Stomach (tissue), 9 donors: ENCODE measurements around the gene KIF21A. TPM values are rescaled to one million over a fixed set of nuclear protein-coding genes. Genes with fewer than 3 reads are reported as not detected.

Source experiments
- DNase-seq, 2 donors: peaks; one replicate each; pipeline versions ENCODE4 v3.0.0 to v3.0.0-alpha.2; 2013 to 2019
- H3K27ac ChIP-seq, 5 donors: fragments of 200-600 bp in 4 of 5; sonication (generic) in 4 of 5; one replicate each; pipeline ENCODE4 v1.5.1; 2013 to 2019; ENCODE audit warnings: mild to moderate bottlenecking in 1 of 5, moderate library complexity in 1 of 5
- H3K27me3 ChIP-seq, 3 donors: fragments of 200-600 bp; sonication (generic); one replicate each; pipeline ENCODE4 v1.5.1; 2017 to 2019; ENCODE audit warnings: mixed run types in 1 of 3
- H3K36me3 ChIP-seq, 4 donors: fragments of 200-600 bp; sonication (generic); 1 replicate in 3 of 4; 2 replicates in 1 of 4; pipeline ENCODE4 v1.5.1; 2016 to 2019
- H3K4me1 ChIP-seq, 4 donors: fragments of 200-600 bp; sonication (generic); one replicate each; pipeline ENCODE4 v1.5.1; 2016 to 2019
- H3K4me3 ChIP-seq, 4 donors: fragments of 200-600 bp; sonication (generic) in 3 of 4; one replicate each; pipeline ENCODE4 v1.5.1; 2016 to 2019; ENCODE audit warnings: mild to moderate bottlenecking in 1 of 4
- H3K9me3 ChIP-seq, 4 donors: fragments of 200-600 bp; sonication (generic); one replicate each; pipeline ENCODE4 v1.5.1; 2016 to 2019
- EP300 ChIP-seq: sonication (generic); formaldehyde crosslinking; IDR thresholded peaks from one replicate; pipeline ENCODE4 v1.6.1; 2017; ENCODE audit warnings: antibody characterized with exemption
- POLR2A ChIP-seq, 4 donors: fragments of 450-650 bp; IDR thresholded peaks; one replicate each; pipeline ENCODE4 v1.6.1; 2016; ENCODE audit warnings: antibody characterized with exemption in 4 of 4, control low read depth in 2 of 4, mild to moderate bottlenecking in 1 of 4, moderate library complexity in 1 of 4
- POLR2AphosphoS5 ChIP-seq, 3 donors: sonication (generic); formaldehyde crosslinking; IDR thresholded peaks; one replicate each; pipeline ENCODE4 v1.6.1; 2016; ENCODE audit warnings: antibody characterized with exemption in 3 of 3
- WGBS, 5 donors: extraction: QIAGEN DNeasy Blood & Tissue Kit in 3 of 5; methylation state at CpG; one replicate each; pipeline versions ENCODE4 v1.1.5 to v1.1.7; 2013 to 2018; 5-methylcytosine and 5-hydroxymethylcytosine counted together
- intact Hi-C: fragments of 100-400 bp; cut with DNase I; formaldehyde crosslinking; loops from one replicate; pipeline ENCODE4 v1.15.1; 2023; ENCODE audit warnings: low total_unique reads
- polyA plus RNA-seq, 3 donors: library from polyadenylated mRNA; stranded (reverse); fragments of 200-250 nt; gene quantifications; one replicate each; pipeline ENCODE4 v1.2.3, GENCODE V29; 2013
- total RNA-seq, 5 donors: library from RNA; depleted of rRNA; stranded (reverse); fragments of >200 nt; gene quantifications; one replicate each; pipeline versions ENCODE4 v1.1.0 to v1.2.3, GENCODE V29; 2014 to 2016
- TF ChIP-seq, protein P1 (sequence below), 7 experiments: fragments of 450-650 bp in 4 of 7; fragments of 200-600 bp in 3 of 7; sonication (generic) in 3 of 7; IDR thresholded peaks; one replicate each; pipeline ENCODE4 v1.5.1; 2016 to 2019; ENCODE audit warnings: antibody characterized with exemption in 7 of 7, control low read depth in 2 of 7, mild to moderate bottlenecking in 1 of 7
- donor health status: healthy with polysubstance abuse.
- donor health status: Bipolar disorder and iron deficiency.
- donor health status: healthy.

KIF21A gene
- total and polyA plus RNA-seq, 8 donors = 4.9 to 45.9 (median 16.7) TPM

DNA sequence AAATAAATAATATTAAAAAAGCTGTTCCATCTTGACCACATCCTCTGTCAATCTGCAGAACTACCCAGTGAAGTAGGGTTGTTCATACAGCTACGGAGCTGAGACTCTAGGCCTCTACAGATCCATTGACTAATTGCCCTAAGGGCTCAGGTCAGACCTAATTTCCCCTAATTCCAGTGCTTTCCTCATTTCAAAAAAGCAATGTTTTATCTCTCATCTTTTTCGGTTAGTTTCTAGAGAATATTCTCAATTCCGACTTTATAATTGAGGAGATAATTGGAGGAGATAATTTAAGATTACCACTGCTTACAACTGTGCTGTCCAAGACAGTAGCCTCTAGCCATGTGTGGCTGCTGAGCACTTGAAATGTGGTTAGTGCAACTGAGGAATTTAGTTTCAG, 167.1 kb downstream of the KIF21A start:
- WGBS, 5 donors = 78 to 85% (median 82%) methylated on average over 3 of the region's 3 CpGs

DNA sequence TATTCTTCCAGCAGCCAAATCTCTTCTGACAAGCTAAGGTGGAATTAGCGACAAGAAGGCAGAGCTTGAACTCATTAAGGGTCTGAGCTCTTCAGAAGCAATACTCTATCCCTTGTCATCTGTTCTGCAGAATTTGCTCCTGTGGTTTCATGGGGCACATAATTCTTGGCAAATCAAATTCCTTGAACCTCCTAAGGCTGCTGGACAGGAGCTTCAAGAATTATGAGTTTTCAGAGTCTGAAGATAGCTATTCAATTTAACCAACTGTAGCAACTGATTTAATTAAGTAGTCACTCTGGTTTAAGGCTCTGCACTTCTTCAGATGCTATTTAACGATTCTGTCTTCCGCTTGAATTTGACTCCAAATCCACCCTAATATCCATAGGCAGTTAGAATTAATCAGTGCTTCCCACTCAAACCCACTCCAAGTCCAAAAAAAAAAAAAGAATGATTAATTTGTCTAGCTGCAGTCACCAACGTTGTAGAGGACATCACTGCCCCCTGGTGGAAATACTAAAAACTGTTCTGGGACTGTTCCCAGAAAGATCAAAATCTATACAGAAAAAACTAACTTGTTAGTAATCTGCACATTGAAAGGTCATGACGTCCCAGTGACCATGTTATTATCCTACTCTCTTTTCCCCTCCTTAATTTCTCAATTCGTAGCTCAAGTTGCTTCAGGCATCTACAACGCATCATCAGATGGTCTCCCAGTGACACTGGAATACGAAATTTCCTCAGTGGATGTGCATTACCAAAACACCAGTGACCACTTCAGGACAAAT, 169.9 kb downstream of the KIF21A start:
- H3K27ac ChIP-seq = no peak overlapping the region
- no peaks in the 10 kb centered on the region for H3K9me3 ChIP-seq
- no peaks in the 10 kb centered on the region for H3K27me3 ChIP-seq
- no peak overlapping the region for H3K4me3 ChIP-seq
- intact Hi-C loops = no loop called here
- 24 to 34% (median 31%) methylated on average over 8 of the region's 8 CpGs for WGBS, 5 donors
- H3K36me3 ChIP-seq = no peaks in the 10 kb centered on the region
- no peak for TF ChIP-seq POLR2AphosphoS5 (IDR thresholded peaks at IDR 0.05)
- TF ChIP-seq, protein P1, sequence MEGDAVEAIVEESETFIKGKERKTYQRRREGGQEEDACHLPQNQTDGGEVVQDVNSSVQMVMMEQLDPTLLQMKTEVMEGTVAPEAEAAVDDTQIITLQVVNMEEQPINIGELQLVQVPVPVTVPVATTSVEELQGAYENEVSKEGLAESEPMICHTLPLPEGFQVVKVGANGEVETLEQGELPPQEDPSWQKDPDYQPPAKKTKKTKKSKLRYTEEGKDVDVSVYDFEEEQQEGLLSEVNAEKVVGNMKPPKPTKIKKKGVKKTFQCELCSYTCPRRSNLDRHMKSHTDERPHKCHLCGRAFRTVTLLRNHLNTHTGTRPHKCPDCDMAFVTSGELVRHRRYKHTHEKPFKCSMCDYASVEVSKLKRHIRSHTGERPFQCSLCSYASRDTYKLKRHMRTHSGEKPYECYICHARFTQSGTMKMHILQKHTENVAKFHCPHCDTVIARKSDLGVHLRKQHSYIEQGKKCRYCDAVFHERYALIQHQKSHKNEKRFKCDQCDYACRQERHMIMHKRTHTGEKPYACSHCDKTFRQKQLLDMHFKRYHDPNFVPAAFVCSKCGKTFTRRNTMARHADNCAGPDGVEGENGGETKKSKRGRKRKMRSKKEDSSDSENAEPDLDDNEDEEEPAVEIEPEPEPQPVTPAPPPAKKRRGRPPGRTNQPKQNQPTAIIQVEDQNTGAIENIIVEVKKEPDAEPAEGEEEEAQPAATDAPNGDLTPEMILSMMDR (IDR thresholded peaks at IDR 0.05) = peak in 3 of 7 experiments; percentile 54 to 60 (median 60)
- H3K4me1 ChIP-seq = no peaks in the 10 kb centered on the region
- peak in 1 of 2 donors; percentile 63 for DNase-seq

More for the DNA sequence above, 167.1 kb downstream of the KIF21A start:
- no peaks in the 10 kb centered on the region for H3K4me1 ChIP-seq
- H3K4me3 ChIP-seq = no peak overlapping the region
- DNase-seq = no peak
- H3K27ac ChIP-seq = no peak overlapping the region
- H3K9me3 ChIP-seq = no peaks in the 10 kb centered on the region
- TF ChIP-seq EP300 (no peak), POLR2AphosphoS5 (IDR thresholded peaks at IDR 0.05) (no peak), POLR2A (IDR thresholded peaks at IDR 0.05) (no peak)
- TF ChIP-seq, protein P1 (IDR thresholded peaks at IDR 0.05) = no peak
- intact Hi-C loops = no loop called here
- H3K27me3 ChIP-seq = no peaks in the 10 kb centered on the region
- H3K36me3 ChIP-seq = no peaks in the 10 kb centered on the region

DNA sequence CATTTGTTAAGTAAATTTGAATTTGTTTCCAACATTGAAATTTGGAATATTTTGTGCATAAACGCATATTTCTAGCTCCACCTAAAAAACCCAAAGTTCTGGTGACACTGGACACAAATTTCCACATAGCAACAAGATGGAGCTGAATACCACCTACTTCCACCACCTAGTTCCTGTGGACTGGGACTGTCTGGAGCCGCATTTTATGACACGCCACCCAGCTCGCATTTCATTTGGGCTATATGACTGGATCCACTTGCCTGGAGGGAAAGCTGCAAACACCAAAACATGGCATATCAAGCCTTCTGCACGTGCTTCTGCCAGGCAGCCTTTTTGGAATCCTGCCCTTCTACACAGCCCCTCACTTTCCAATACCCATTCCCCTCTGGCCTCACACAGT, 173.4 kb downstream of the KIF21A start:
- no peak for TF ChIP-seq POLR2A (IDR thresholded peaks at IDR 0.05)
- TF ChIP-seq, protein P1 (IDR thresholded peaks at IDR 0.05) = no peak
- TF ChIP-seq POLR2AphosphoS5 (IDR thresholded peaks at IDR 0.05) = no peak
- no peak for TF ChIP-seq EP300
- intact Hi-C loops = no loop called here
- Histone ChIP-seq H3K27ac (no peak overlapping the region), H3K27me3 (no peaks in the 10 kb centered on the region), H3K9me3 (no peaks in the 10 kb centered on the region), H3K36me3 (no peaks in the 10 kb centered on the region), H3K4me1 (no peaks in the 10 kb centered on the region), H3K4me3 (no peak overlapping the region)
- WGBS, 5 donors = 73 to 84% (median 79%) methylated on average over 5 of the region's 5 CpGs
- DNase-seq = no peak

DNA sequence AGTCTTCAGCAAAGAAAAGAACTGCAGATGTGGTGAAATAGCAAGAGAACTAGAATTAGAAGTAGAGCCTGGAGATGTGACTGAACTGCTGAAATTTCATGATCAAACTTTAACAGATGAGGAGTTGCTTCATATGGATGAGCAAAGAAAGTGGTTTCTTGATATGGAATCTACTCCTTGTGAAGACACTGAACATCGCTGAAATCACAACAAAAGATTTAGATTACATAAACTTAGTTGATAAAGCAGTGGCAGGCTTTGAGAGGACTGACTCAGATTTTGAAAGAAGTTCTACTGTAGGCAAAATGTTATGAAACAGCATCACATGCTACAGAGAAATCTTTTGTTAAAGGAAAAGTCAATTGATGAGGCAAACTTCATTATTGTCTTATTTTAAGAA, 175.0 kb downstream of the KIF21A start:
- TF ChIP-seq POLR2AphosphoS5 (IDR thresholded peaks at IDR 0.05) (no peak), POLR2A (IDR thresholded peaks at IDR 0.05) (no peak), EP300 (no peak)
- TF ChIP-seq, protein P1 (IDR thresholded peaks at IDR 0.05) = no peak
- Histone ChIP-seq H3K27me3 (no peaks in the 10 kb centered on the region), H3K27ac (no peak overlapping the region), H3K4me3 (no peak overlapping the region), H3K36me3 (no peaks in the 10 kb centered on the region), H3K9me3 (no peaks in the 10 kb centered on the region), H3K4me1 (no peaks in the 10 kb centered on the region)
- DNase-seq = no peak
- intact Hi-C loops = no loop called here
- WGBS, 5 donors = 55 to 81% (median 62%) methylated on average over 1 of the region's 1 CpG
